Endothelial cell of umbilical vein (primary cell): ENCODE data around the gene SPATA18.
A peak's percentile ranks its signal among the peaks of the same experiment; 100 is the strongest.

Experiments
- EZH2 ChIP-seq: IDR thresholded peaks from 2 replicates; pipeline ENCODE4 v1.6.1; 2012; ENCODE audit warnings: borderline replicate concordance, low read depth, mild to moderate bottlenecking, moderate library complexity, low read length, inconsistent platforms; ENCODE audit not compliant: severe bottlenecking
- GATA2 ChIP-seq: IDR thresholded peaks from 2 replicates; pipeline ENCODE4 v1.7.0; 2011; ENCODE audit warnings: low read depth, mild to moderate bottlenecking, moderate library complexity, mixed read lengths, low read length; ENCODE audit not compliant: insufficient read length, insufficient read depth
- MAX ChIP-seq: IDR thresholded peaks from 2 replicates; pipeline ENCODE4 v1.6.1; 2011; ENCODE audit not compliant: insufficient read depth, insufficient read length
- POLR2A ChIP-seq: IDR thresholded peaks from 2 replicates; pipeline ENCODE4 v1.6.1; 2012; ENCODE audit warnings: low read depth, mild to moderate bottlenecking, control low read depth, low read length
- TF ChIP-seq, protein P1 (sequence below), 2 donors: IDR thresholded peaks; 1 replicate in 1 of 2; 2 replicates in 1 of 2; pipeline ENCODE4 v1.5.1; 2011; ENCODE audit warnings: low read length in 2 of 2, mild to moderate bottlenecking in 2 of 2, moderate library complexity in 2 of 2, control low read depth in 1 of 2, inconsistent platforms in 1 of 2, low read depth in 1 of 2; ENCODE audit not compliant: insufficient read depth in 1 of 2; ENCODE audit errors: extremely low read depth in 1 of 2

- no peak for TF ChIP-seq POLR2A
- TF ChIP-seq, protein P1, sequence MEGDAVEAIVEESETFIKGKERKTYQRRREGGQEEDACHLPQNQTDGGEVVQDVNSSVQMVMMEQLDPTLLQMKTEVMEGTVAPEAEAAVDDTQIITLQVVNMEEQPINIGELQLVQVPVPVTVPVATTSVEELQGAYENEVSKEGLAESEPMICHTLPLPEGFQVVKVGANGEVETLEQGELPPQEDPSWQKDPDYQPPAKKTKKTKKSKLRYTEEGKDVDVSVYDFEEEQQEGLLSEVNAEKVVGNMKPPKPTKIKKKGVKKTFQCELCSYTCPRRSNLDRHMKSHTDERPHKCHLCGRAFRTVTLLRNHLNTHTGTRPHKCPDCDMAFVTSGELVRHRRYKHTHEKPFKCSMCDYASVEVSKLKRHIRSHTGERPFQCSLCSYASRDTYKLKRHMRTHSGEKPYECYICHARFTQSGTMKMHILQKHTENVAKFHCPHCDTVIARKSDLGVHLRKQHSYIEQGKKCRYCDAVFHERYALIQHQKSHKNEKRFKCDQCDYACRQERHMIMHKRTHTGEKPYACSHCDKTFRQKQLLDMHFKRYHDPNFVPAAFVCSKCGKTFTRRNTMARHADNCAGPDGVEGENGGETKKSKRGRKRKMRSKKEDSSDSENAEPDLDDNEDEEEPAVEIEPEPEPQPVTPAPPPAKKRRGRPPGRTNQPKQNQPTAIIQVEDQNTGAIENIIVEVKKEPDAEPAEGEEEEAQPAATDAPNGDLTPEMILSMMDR (IDR thresholded peaks at IDR 0.05; ENCODE audit: extremely low read depth in 1 of 2, insufficient read depth in 1 of 2, low read depth in 1 of 2, low read length in 2 of 2), result peak in 1 of 2 donors; percentile 8
- TF ChIP-seq EZH2, result no peak
- no peak for TF ChIP-seq MAX
- TF ChIP-seq GATA2, result no peak
Observed at GRCh38 chr4:52015366-52015765, 35.7 kb upstream of the SPATA18 start.
